Tibial artery (tissue), 4 donors: ENCODE measurements around the gene PMPCA.

Experiments
- DNase-seq, 2 donors: peaks; one replicate each; pipeline ENCODE4 v3.0.0-alpha.2; 2019
- H3K27ac ChIP-seq, 2 donors: fragments of 200-600 bp; sonication (generic) in 1 of 2; 1 replicate in 1 of 2; 2 replicates in 1 of 2; pipeline ENCODE4 v1.5.1; 2018 to 2019; ENCODE audit warnings: mild to moderate bottlenecking in 1 of 2
- H3K27me3 ChIP-seq, 2 donors: fragments of 200-600 bp; sonication (generic) in 1 of 2; one replicate each; pipeline versions ENCODE4 v1.5.1 to v1.6.0; 2016 to 2019
- H3K36me3 ChIP-seq, 3 donors: fragments of 200-600 bp; sonication (generic) in 2 of 3; one replicate each; pipeline ENCODE4 v1.5.1; 2016 to 2019; ENCODE audit warnings: mild to moderate bottlenecking in 2 of 3
- H3K4me1 ChIP-seq, 4 donors: fragments of 200-600 bp; sonication (generic) in 2 of 4; 1 replicate in 3 of 4; 2 replicates in 1 of 4; pipeline ENCODE4 v1.5.1; 2016 to 2019
- H3K4me3 ChIP-seq, 2 donors: fragments of 200-600 bp; sonication (generic) in 1 of 2; 1 replicate in 1 of 2; 2 replicates in 1 of 2; pipeline ENCODE4 v1.5.1; 2018 to 2019; ENCODE audit warnings: mild to moderate bottlenecking in 2 of 2
- H3K9me3 ChIP-seq, 3 donors: fragments of 200-600 bp; sonication (generic) in 1 of 3; one replicate each; pipeline ENCODE4 v1.5.1; 2016 to 2019
- intact Hi-C: fragments of 100-400 bp; cut with DNase I; formaldehyde crosslinking; loops from one replicate; pipeline ENCODE4 v1.15.0; 2023; ENCODE audit warnings: low total_unique reads
- TF ChIP-seq, protein P1 (sequence below), 2 experiments: fragments of 200-600 bp in 1 of 2; fragments of 450-650 bp in 1 of 2; IDR thresholded peaks; one replicate each; pipeline ENCODE4 v1.5.1; 2017 to 2019; ENCODE audit warnings: antibody characterized with exemption in 2 of 2, mild to moderate bottlenecking in 1 of 2, moderate library complexity in 1 of 2

PMPCA gene

DNA sequence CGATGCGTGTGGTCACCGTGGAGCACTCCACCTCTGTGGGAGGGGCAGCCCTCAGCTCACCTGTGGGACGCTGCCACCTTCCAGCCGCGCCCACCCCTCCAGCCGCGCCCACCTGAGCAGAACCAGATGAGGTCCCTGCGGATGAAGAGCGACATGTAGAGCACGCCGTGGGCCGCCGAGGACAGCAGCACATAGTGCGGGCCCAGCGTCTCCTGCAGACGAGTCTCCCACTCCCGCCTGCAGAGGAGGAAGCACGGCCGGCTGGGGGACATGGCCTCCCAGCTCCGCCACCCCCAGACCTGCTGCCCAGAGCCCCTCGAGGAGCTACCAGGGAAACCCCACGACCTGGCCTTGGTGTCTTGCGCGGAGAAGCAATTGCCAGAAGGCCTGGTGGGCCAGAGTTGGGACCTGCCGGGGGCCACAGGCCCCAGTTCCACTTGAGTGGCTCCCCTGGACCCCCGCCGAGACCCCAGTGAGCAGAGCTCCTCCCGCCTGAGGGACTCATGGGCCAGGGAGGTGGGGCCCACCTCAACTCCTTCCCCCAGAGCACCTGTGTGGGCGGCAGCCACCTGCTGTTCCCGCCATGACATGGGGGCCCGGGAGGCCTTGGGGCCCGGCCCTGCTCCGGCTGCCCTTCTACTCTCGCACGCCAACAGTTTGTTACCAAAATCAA, 22.7 kb downstream of the PMPCA start:
- no peaks in the 10 kb centered on the region for H3K9me3 ChIP-seq
- intact Hi-C loops, result no loop called here
- H3K27me3 ChIP-seq, result no peaks in the 10 kb centered on the region
- peaks cover 0 to 20% (median 18%) of the 10 kb centered on the region in 4 donors for H3K4me1 ChIP-seq
- DNase-seq, result no peak
- TF ChIP-seq, protein P1, sequence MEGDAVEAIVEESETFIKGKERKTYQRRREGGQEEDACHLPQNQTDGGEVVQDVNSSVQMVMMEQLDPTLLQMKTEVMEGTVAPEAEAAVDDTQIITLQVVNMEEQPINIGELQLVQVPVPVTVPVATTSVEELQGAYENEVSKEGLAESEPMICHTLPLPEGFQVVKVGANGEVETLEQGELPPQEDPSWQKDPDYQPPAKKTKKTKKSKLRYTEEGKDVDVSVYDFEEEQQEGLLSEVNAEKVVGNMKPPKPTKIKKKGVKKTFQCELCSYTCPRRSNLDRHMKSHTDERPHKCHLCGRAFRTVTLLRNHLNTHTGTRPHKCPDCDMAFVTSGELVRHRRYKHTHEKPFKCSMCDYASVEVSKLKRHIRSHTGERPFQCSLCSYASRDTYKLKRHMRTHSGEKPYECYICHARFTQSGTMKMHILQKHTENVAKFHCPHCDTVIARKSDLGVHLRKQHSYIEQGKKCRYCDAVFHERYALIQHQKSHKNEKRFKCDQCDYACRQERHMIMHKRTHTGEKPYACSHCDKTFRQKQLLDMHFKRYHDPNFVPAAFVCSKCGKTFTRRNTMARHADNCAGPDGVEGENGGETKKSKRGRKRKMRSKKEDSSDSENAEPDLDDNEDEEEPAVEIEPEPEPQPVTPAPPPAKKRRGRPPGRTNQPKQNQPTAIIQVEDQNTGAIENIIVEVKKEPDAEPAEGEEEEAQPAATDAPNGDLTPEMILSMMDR (IDR thresholded peaks at IDR 0.05), result no peak
- H3K27ac ChIP-seq, result no peak overlapping the region
- H3K36me3 ChIP-seq, result peaks cover 11 to 74% (median 39%) of the 10 kb centered on the region in 3 donors
- H3K4me3 ChIP-seq, result no peak overlapping the region

DNA sequence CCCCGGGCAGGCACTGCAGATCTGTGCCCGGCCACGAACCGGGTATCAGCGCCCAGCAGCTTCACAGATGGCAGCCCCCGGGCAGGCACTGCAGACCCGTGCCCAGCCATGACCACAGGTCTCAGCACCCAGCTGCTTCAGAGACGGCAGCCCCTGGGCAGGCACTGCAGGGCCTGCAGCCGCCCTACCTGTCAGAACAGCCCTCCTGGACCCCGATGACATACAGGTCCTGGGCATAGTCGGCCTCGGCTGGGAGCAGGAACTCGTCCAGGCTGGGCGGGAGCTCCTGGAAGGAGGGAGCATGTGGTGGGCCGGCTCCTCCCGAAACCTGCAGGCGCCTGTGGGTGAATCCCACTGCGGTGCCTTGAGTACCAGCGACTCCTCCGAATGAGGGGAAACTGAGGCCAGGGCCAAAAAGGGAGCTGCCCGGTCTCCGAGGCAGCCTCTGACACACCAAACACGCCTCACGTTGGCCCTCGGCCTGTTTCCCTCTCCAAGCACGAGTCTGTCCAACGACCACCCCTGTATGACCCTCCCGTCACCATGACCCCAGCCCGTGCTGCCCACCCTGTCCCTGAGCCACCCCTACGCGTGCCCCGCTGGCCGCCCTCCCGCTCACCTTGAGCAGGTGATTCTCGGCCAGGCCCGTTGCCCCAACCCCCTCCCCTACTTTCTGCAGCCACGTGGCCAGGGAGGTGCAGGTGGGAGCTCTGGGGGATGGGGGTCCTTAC, 23.6 kb downstream of the PMPCA start:
- intact Hi-C loops, result no loop called here
- DNase-seq, result no peak
- Histone ChIP-seq H3K27ac (no peak overlapping the region), H3K36me3 (peaks cover 8 to 70% (median 35%) of the 10 kb centered on the region in 3 donors), H3K27me3 (no peaks in the 10 kb centered on the region), H3K4me1 (peaks cover 0 to 29% (median 24%) of the 10 kb centered on the region in 4 donors), H3K9me3 (no peaks in the 10 kb centered on the region), H3K4me3 (no peak overlapping the region)
- TF ChIP-seq, protein P1 (IDR thresholded peaks at IDR 0.05), result no peak

DNA sequence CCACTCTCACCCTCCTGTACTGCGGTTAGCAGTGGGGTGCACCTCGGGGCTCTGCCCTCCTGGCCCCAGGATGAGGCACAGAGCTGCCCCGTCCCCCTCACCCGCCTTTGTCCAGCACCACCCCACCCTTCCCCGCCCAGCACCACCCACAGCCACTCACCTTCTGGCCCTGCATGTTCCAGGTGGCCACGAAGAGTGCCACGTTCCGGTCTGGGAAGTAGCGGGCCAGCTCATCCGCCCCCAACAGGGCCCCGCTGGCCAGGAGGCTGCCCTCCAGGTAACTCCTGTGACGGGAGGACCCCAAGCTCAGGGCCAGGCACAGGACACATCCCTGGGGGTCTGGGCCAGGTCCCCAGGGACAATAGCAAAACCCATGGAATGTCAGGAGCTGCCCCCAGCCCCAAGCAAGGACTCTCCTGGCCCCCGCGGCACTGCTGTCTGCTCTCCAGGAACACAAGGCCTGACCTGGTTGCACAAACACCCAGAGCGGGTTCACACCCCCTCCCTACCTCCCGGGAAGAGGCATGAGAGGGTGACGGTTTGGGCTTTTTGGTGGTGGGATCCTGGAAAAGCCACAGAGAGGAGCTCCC, 24.2 kb downstream of the PMPCA start:
- Histone ChIP-seq H3K27me3 (no peaks in the 10 kb centered on the region), H3K4me1 (peaks cover 0 to 30% (median 24%) of the 10 kb centered on the region in 4 donors), H3K36me3 (peaks cover 8 to 63% (median 30%) of the 10 kb centered on the region in 3 donors), H3K4me3 (no peak overlapping the region), H3K9me3 (no peaks in the 10 kb centered on the region), H3K27ac (no peak overlapping the region)
- TF ChIP-seq, protein P1 (IDR thresholded peaks at IDR 0.05), result no peak
- no peak for DNase-seq
- intact Hi-C loops, result no loop called here

DNA sequence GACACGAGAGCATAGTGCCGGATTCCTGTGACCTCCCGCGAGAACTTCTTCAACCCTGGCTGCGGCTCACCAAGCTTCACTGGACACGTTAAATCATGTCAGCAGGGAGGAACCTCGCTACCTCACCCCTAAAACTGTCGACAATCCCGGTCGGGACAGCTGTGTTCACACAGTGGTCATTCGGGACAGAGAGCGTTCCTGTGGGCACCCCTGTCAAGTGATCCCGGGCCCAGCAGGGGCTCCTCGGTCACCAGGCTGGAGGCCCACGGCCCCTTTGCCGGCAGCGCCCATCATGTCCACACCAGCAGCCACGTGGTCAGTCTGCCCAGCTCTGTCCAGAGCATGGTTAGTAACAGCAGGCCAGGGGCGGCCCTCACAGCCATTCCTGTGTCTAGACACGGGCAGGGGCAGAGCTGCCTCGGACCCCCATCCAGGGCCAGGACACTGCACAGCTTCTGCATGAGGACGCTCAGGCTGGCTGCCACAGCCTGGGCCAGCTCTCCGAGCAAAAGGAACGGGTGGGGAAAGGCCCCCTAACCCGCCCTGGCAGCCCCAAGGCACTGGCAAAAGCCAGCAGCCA, 25.7 kb downstream of the PMPCA start:
- H3K4me1 ChIP-seq, result peaks cover 0 to 35% (median 30%) of the 10 kb centered on the region in 4 donors
- DNase-seq, result no peak
- TF ChIP-seq, protein P1 (IDR thresholded peaks at IDR 0.05), result no peak
- no peak overlapping the region for H3K4me3 ChIP-seq
- intact Hi-C loops, result no loop called here
- no peak overlapping the region for H3K27ac ChIP-seq
- no peaks in the 10 kb centered on the region for H3K27me3 ChIP-seq
- peaks cover 3 to 57% (median 25%) of the 10 kb centered on the region in 3 donors for H3K36me3 ChIP-seq
- no peaks in the 10 kb centered on the region for H3K9me3 ChIP-seq

DNA sequence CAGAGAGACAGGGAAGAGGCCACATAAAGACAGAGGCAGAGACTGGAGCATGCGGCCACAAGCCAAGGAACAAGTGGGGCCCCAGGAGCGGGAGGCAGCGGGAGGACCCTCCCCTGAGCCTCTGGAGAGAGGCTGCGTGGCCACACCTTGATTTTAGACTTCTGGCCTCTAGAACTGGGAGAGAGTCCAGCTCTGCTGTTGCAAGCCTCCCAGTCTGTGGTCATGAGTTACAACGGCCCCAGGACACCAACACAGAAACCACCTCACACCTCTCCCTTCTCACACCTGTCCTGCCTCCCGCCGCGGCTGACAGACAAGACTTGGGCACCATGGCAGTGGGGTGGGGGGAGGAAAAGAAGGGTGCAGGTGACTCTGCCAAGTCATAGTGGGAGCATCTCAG, 27.0 kb downstream of the PMPCA start:
- peaks cover 15 to 63% (median 30%) of the 10 kb centered on the region in 3 donors for H3K36me3 ChIP-seq
- DNase-seq, result no peak
- H3K9me3 ChIP-seq, result no peaks in the 10 kb centered on the region
- peak overlapping the region in 1 of 2 donors; percentile 95 for H3K4me3 ChIP-seq
- H3K4me1 ChIP-seq, result peaks cover 0 to 35% (median 30%) of the 10 kb centered on the region in 4 donors
- intact Hi-C loops, result no loop called here
- no peaks in the 10 kb centered on the region for H3K27me3 ChIP-seq
- TF ChIP-seq, protein P1 (IDR thresholded peaks at IDR 0.05), result no peak
- no peak overlapping the region for H3K27ac ChIP-seq
